Effector memory CD4-positive, alpha-beta T cell (primary cell): ENCODE results near the gene ONECUT3.

Experiments
- DNase-seq, 3 donors: peaks; one replicate each; pipeline ENCODE4 v3.0.0-alpha.2; 2020
- H3K27ac ChIP-seq: 2 replicates; pipeline ENCODE4 v1.7.0; 2013; ENCODE audit warnings: mild to moderate bottlenecking, low read length, moderate library complexity; ENCODE audit not compliant: insufficient read depth, poor library complexity, severe bottlenecking
- H3K27me3 ChIP-seq: replicated peaks from 2 replicates; pipeline ENCODE4 v1.7.0; 2013; ENCODE audit warnings: mild to moderate bottlenecking, low read length; ENCODE audit not compliant: insufficient read depth, control insufficient read depth, poor library complexity, severe bottlenecking
- H3K36me3 ChIP-seq: 2 replicates; pipeline ENCODE4 v1.7.0; 2013; ENCODE audit warnings: mild to moderate bottlenecking, low read length, moderate library complexity; ENCODE audit not compliant: control insufficient read depth, insufficient read depth
- H3K4me1 ChIP-seq: 2 replicates; pipeline ENCODE4 v1.7.0; 2013; ENCODE audit warnings: low read length, mild to moderate bottlenecking; ENCODE audit not compliant: control insufficient read depth, insufficient read depth, poor library complexity, severe bottlenecking
- H3K4me3 ChIP-seq: 2 replicates; pipeline ENCODE4 v1.7.0; 2013; ENCODE audit warnings: low read length, low read depth, mild to moderate bottlenecking; ENCODE audit not compliant: insufficient read depth, poor library complexity, severe bottlenecking
- H3K9me3 ChIP-seq: 2 replicates; pipeline ENCODE4 v1.7.0; 2013; ENCODE audit warnings: mild to moderate bottlenecking, low read length, moderate library complexity; ENCODE audit not compliant: control insufficient read depth

ONECUT3 gene

DNA sequence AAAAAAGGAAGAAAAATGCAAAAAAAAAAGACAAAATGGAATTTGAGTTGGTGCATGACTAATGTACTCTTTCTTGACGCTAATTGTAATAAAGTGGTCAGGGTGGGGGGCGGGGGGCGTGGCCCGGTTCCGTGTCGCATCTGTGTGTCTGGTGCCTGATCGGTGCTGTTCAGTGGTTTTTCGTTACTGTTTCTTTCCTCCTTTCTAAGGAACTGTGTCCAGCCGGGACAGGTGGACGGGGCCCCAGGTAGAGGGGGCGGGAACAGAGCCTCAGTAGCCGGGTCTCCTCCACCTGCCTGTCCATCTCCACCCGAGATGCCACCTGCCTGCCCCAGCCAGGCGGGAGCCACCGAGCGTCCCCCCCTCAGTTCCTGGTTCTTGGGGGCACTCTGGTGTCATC is 26.3 kb downstream of the ONECUT3 start:
- Histone ChIP-seq H3K36me3 (no peaks in the 10 kb centered on the region), H3K4me1 (no peaks in the 10 kb centered on the region), H3K4me3 (no peak overlapping the region), H3K27ac (no peak overlapping the region), H3K9me3 (peaks cover 5% of the 10 kb centered on the region), H3K27me3 (peaks cover 48% of the 10 kb centered on the region)
- DNase-seq = no peak

DNA sequence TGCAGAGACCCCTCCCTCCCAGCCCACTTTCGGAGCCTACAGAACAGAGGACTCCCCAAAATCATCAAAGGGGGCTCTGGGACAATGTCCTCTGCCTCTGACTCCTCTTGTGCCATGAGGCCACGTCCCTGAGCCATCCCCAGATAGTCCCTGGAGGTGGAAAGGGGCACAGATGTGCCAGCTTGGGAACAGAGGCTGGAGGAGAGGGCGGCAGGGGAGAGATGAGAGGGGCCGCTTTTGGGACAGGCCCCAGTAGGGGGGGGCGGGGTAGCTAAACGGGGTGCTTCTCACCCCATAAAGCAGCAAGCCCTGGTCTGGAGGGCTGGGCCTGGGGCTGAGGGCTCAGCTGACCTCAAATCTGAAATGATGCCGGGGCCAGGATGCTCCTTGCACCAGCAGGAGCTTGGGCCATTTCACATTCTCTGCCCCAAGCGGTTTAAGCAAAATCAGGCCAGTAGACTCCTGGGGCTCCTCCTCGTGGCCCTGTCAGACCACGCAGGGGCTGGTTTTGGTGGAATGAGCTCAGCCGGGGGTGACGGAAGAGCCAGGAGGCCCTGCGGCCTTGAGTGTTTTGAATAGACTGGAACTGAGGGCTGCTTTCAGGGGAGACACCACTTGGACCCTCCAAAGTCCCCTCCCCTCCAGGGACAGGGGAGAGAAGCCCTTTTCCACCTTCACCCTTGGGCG is 27.1 kb downstream of the ONECUT3 start:
- H3K36me3 ChIP-seq = no peaks in the 10 kb centered on the region
- H3K27ac ChIP-seq = no peak overlapping the region
- peaks cover 5% of the 10 kb centered on the region for H3K9me3 ChIP-seq
- peaks cover 45% of the 10 kb centered on the region for H3K27me3 ChIP-seq
- DNase-seq = no peak
- H3K4me1 ChIP-seq = no peaks in the 10 kb centered on the region
- H3K4me3 ChIP-seq = no peak overlapping the region

DNA sequence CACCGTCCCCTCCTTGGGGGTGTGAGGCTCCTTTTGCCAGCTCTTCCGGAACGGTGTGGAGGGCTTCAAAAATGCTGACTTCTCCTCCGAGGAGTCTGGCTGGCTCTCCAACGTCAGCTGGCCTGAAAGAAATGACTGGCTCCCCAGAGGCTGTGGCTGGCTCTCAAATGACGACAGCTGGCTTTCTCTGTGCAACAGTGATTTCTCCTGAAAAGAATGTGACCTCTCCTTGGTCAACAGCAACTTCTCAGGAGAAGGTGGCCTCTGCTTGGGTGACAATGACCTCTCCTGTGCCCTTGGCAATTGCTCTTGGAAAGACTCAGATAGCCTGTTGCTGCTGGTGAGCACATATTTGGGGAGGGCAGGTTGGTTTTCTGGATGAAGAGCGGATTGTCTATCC is 29.2 kb downstream of the ONECUT3 start:
- H3K27me3 ChIP-seq = peaks cover 24% of the 10 kb centered on the region
- H3K4me3 ChIP-seq = no peak overlapping the region
- H3K9me3 ChIP-seq = peaks cover 5% of the 10 kb centered on the region
- no peak overlapping the region for H3K27ac ChIP-seq
- DNase-seq = no peak
- H3K36me3 ChIP-seq = no peaks in the 10 kb centered on the region
- H3K4me1 ChIP-seq = no peaks in the 10 kb centered on the region

DNA sequence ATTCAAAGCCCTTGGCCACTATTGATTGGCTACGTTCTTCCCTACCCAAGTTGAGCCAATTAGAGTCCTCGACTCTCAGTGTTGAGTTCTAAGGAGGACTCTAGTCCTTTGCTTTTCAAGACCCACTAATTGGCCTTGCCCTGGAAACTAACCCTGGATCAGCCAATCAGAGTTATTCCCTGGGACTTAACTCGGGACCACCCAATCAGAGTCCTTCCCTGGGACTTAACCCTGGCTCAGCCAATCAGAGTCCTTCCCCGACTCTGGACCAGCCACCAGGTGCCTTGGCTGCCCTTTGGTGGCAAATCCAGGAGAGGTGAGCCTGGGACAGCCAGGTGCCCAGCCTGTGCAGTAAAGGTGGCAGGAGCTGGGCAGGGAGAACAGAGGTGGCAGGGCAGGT is 30.0 kb downstream of the ONECUT3 start:
- Histone ChIP-seq H3K4me1 (no peaks in the 10 kb centered on the region), H3K27ac (no peak overlapping the region), H3K9me3 (peaks cover 5% of the 10 kb centered on the region), H3K4me3 (no peak overlapping the region), H3K36me3 (no peaks in the 10 kb centered on the region), H3K27me3 (peaks cover 24% of the 10 kb centered on the region)
- no peak for DNase-seq

DNA sequence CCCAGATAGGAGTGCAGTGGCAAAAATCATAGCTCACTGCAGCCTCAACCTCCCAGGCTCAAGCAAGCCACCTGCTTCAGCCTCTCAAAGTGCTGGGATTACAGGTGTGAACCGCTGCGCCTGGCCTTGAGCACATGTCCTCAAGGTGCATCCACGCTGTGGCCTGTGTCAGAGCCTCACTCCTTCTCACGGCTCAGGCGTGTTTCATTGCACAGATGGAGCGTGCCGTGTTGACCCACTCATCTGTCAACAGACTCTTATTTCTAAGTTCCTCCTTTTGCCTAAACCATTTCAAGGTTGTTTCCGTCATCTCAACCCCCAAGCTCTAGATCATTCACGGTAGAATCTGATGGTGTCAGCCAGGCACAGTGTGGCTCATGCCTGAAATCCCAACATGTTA is 30.6 kb downstream of the ONECUT3 start:
- no peaks in the 10 kb centered on the region for H3K36me3 ChIP-seq
- H3K4me3 ChIP-seq = no peak overlapping the region
- H3K4me1 ChIP-seq = no peaks in the 10 kb centered on the region
- DNase-seq = no peak
- peaks cover 23% of the 10 kb centered on the region for H3K27me3 ChIP-seq
- H3K27ac ChIP-seq = no peak overlapping the region
- H3K9me3 ChIP-seq = peaks cover 5% of the 10 kb centered on the region

DNA sequence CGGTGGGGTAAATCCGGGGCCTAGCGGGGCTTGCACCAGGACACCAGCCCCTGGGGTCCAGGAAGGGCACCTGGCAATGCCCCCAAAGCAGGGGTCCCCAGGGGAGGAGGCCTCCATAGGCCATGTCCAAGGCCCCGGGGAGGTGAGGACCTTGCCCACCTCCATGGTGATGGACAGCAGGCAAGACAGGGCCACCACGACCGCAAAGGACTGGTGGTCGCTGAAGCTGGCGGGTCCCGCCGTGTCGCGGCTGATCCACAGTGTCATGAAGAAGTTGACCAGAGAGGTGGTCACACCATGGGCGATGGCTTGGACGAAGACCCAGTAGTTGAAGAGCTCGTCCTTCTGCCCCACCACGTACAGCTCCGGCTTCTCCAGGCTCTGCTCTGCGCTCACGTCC is 32.0 kb downstream of the ONECUT3 start:
- H3K27ac ChIP-seq = no peak overlapping the region
- H3K27me3 ChIP-seq = peaks cover 11% of the 10 kb centered on the region
- H3K9me3 ChIP-seq = peaks cover 5% of the 10 kb centered on the region
- H3K36me3 ChIP-seq = no peaks in the 10 kb centered on the region
- H3K4me3 ChIP-seq = no peak overlapping the region
- H3K4me1 ChIP-seq = no peaks in the 10 kb centered on the region
- no peak for DNase-seq

DNA sequence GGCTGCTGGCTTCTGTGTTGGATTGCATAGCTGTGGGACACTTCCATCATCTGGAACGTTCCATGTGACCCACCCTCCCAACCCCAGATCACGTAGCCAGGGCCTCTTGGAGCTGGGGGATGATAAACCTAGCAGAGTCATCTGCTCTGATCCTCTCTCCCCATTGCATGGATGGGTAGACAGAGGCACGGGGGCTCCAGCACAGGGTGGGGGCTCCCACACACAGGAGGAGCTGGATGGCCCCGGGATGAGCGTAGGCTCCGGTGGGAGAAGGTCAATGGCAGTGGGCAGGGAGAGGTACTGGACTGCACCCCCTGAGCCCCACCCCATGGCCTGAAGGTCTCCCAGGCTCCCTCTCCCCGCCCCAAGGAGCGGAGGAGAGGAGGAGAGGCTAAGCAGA is 33.4 kb downstream of the ONECUT3 start:
- peaks cover 6% of the 10 kb centered on the region for H3K27me3 ChIP-seq
- no peaks in the 10 kb centered on the region for H3K36me3 ChIP-seq
- DNase-seq = no peak
- no peak overlapping the region for H3K27ac ChIP-seq
- H3K4me1 ChIP-seq = no peaks in the 10 kb centered on the region
- no peak overlapping the region for H3K4me3 ChIP-seq
- H3K9me3 ChIP-seq = peaks cover 3% of the 10 kb centered on the region

DNA sequence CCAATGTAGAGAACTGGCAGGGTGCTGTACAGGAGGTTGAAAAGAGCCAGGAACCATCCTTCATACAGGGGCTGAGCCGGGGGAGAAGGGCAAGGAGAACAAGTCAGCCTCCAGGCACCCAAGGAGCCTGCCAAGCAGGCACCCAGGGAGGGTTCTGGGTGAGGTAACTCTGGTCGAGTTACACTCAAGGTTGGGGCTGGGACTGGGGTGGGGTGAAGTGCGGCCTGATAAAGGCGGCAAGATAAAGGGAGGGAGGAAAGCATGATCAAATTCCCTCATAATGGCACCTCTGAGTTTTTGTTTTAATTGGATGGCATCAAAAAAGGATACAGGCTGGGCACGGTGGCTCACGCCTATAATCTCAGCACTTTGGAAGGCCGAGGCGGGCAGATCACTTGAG is 33.8 kb downstream of the ONECUT3 start:
- no peak overlapping the region for H3K27ac ChIP-seq
- no peaks in the 10 kb centered on the region for H3K36me3 ChIP-seq
- H3K27me3 ChIP-seq = peaks cover 6% of the 10 kb centered on the region
- no peaks in the 10 kb centered on the region for H3K9me3 ChIP-seq
- no peak overlapping the region for H3K4me3 ChIP-seq
- no peaks in the 10 kb centered on the region for H3K4me1 ChIP-seq
- no peak for DNase-seq

DNA sequence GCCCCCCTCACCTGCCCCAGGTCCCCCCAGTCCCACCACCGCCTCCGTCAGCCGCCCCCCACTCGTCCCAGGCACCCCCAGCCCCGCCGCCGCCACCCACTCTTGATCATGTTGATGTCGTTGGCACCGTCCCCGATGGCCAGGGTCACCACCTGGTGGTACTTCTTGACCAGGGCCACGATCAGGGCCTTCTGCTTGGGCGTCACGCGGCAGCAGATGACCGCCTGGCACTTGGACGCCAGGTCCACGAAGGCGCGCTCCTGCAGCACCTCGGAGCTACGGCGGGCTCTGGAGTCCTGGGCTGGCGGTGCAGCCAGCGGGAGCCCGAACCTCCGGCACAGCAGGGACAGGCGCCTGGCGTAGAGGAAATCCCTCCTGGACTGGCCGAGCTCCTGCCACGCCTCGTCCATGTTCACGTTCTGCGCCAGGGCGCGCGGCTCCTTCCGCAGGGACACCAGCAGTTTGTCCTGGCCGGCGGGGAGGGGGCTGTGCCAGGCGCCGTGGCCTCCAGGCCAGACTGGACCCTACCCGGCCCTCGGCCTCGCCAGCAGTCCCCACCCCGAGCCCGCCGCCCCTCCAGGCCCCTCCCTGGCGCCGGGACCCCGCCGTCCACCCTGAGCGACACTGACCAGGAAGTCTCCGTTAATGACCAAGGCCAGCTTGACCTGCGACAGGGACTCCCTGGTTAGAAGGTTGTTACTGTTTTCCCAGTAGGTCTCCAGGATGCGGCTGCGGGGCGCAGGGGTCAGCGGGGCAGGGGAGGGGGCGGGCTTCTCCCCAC is 36.1 kb downstream of the ONECUT3 start:
- Histone ChIP-seq H3K4me1 (no peaks in the 10 kb centered on the region), H3K36me3 (no peaks in the 10 kb centered on the region), H3K4me3 (no peak overlapping the region), H3K27me3 (peaks cover 6% of the 10 kb centered on the region), H3K27ac (no peak overlapping the region), H3K9me3 (no peaks in the 10 kb centered on the region)
- DNase-seq = no peak

DNA sequence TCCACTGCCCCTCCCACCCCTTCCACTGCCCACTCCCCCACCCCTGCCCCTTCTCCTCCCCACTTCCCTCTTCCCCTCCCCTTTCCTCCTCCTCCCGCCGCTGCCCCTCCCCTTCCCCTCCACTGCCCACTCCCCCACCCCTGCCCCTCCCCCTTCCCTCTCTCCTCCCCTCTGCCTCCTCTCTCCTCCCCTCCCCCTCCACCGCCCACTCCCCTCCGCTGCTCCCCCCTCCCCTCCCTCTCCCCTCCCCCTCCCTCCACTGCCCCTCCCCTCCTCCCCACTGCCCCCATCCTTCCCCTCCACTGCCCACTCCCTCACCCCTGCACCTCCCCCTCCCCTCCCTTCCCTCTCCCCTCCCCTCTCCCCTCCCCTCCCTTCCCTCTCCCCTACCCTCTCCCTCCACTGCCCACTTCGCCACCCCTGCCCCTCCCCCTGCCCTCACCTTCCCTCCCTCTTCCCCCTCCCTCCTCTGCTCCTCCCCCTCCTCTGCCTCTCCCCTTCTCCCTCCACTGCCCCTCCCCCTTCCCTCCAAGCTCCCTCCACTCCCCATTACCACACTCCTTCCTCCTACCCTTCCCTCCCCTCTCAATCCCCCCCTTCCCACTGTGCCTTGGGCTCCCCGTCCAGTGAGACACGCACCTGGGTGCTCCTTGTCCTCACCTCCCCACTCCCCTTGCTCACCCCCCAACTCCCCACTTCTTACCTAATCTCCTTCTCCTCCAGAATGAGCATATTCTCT is 36.9 kb downstream of the ONECUT3 start:
- no peak overlapping the region for H3K4me3 ChIP-seq
- no peak overlapping the region for H3K27ac ChIP-seq
- H3K4me1 ChIP-seq = no peaks in the 10 kb centered on the region
- no peak for DNase-seq
- H3K9me3 ChIP-seq = no peaks in the 10 kb centered on the region
- no peaks in the 10 kb centered on the region for H3K36me3 ChIP-seq
- peaks cover 2% of the 10 kb centered on the region for H3K27me3 ChIP-seq
